H1 (cell line): ENCODE results near the gene SKIC8. TPM values are rescaled to one million over a fixed set of nuclear protein-coding genes. Genes with fewer than 3 reads are reported as not detected.

ENCODE experiments used
- CTCF ChIA-PET: fragments of 300-600 bp; sonication (Branson Sonifier 250); formaldehyde crosslinking; loops from one replicate; lab custom pipeline; 2021; ENCODE audit not compliant: partially characterized antibody; lab: Charles Lee
- POLR2A ChIA-PET: fragments of 300-600 bp; sonication (Branson Sonifier 250); formaldehyde crosslinking; loops from one replicate; lab custom pipeline; 2021; ENCODE audit warnings: inconsistent platforms; ENCODE audit not compliant: partially characterized antibody; lab: Charles Lee
- DNase-seq, 2 experiments: peaks; one replicate each; pipeline versions ENCODE4 v3.0.0 to v3.0.0-alpha.2; 2010 to 2022; ENCODE audit warnings: low spot score in 2 of 2, low read depth in 1 of 2, mixed read lengths in 1 of 2
- FAIRE-seq: peaks from 2 replicates; lab custom pipeline; 2011; peaks lifted over from hg19 to GRCh38; lab: Jason Lieb, UNC
- H2AFZ ChIP-seq: 2 replicates; pipeline ENCODE4 v1.8.1; 2012; ENCODE audit warnings: low read length, inconsistent platforms
- H2AK5ac ChIP-seq: 2 replicates; pipeline ENCODE4 v1.6.1; 2013; ENCODE audit warnings: low read depth, low read length
- H2BK120ac ChIP-seq: replicated peaks from 2 replicates; pipeline ENCODE3; 2013; ENCODE audit warnings: low read depth, low read length, inconsistent platforms
- H2BK12ac ChIP-seq: 2 replicates; pipeline ENCODE4 v1.6.1; 2013; ENCODE audit warnings: low read depth, low read length
- H2BK15ac ChIP-seq: 2 replicates; pipeline ENCODE4 v1.6.1; 2013; ENCODE audit warnings: low read length
- H2BK20ac ChIP-seq: 2 replicates; pipeline ENCODE4 v1.6.1; 2013; ENCODE audit warnings: low read length
- H2BK5ac ChIP-seq: 2 replicates; pipeline ENCODE4 v1.6.1; 2013; ENCODE audit warnings: low read depth, low read length
- H3K14ac ChIP-seq: 2 replicates; pipeline ENCODE4 v1.6.1; 2013; ENCODE audit warnings: inconsistent platforms; ENCODE audit not compliant: insufficient read length
- H3K18ac ChIP-seq: 2 replicates; pipeline ENCODE4 v1.6.1; 2013; ENCODE audit warnings: low read length; ENCODE audit errors: extremely low read depth
- H3K23ac ChIP-seq: 2 replicates; pipeline ENCODE4 v1.6.1; 2013; ENCODE audit warnings: inconsistent platforms; ENCODE audit not compliant: insufficient read length
- H3K23me2 ChIP-seq: 2 replicates; pipeline ENCODE4 v1.6.1; 2013; ENCODE audit warnings: low read depth, low read length
- H3K27ac ChIP-seq: 2 replicates; pipeline ENCODE4 v1.6.1; 2011; ENCODE audit warnings: low read depth, low read length, inconsistent platforms
- H3K27me3 ChIP-seq, 4 experiments: replicated peaks in 1 of 4; 1 replicate in 1 of 4; 2 replicates in 3 of 4; pipeline versions ENCODE4 v1.6.1 to v1.8.1; 2011 to 2013; ENCODE audit warnings: low read length in 3 of 4, mild to moderate bottlenecking in 3 of 4, inconsistent platforms in 2 of 4, mixed read lengths in 2 of 4, moderate library complexity in 1 of 4; ENCODE audit not compliant: control insufficient read depth in 3 of 4, insufficient read depth in 3 of 4; ENCODE audit errors: extremely low read depth in 1 of 4
- H3K36me3 ChIP-seq, 4 experiments: 2 replicates each; pipeline versions ENCODE4 v1.6.1 to v1.8.1; 2011 to 2013; ENCODE audit warnings: mild to moderate bottlenecking in 4 of 4, low read length in 3 of 4, moderate library complexity in 2 of 4, control low read depth in 1 of 4, inconsistent platforms in 1 of 4; ENCODE audit not compliant: insufficient read depth in 4 of 4, control insufficient read depth in 2 of 4
- H3K4ac ChIP-seq: replicated peaks from 2 replicates; pipeline ENCODE3; 2013; ENCODE audit warnings: low read length, low read depth, mixed read lengths, inconsistent platforms; ENCODE audit not compliant: insufficient read length
- H3K4me1 ChIP-seq, 4 experiments: replicated peaks in 1 of 4; 1 replicate in 1 of 4; 2 replicates in 3 of 4; pipeline versions ENCODE4 v1.6.1 to v1.8.1; 2011 to 2013; ENCODE audit warnings: low read length in 3 of 4, inconsistent platforms in 2 of 4, mixed read lengths in 1 of 4; ENCODE audit not compliant: insufficient read depth in 4 of 4, control insufficient read depth in 3 of 4
- H3K4me2 ChIP-seq, 2 experiments: 2 replicates each; pipeline versions ENCODE4 v1.6.1 to v1.8.1; 2011 to 2013; ENCODE audit warnings: low read depth in 2 of 2, low read length in 2 of 2, control low read depth in 1 of 2, inconsistent platforms in 1 of 2, mild to moderate bottlenecking in 1 of 2; ENCODE audit not compliant: insufficient read depth in 1 of 2
- H3K4me3 ChIP-seq, 4 experiments: fragments of 200-600, 300-600 bp in 1 of 4; sonication (generic), shearing (Covaris generic), sonication (Bioruptor Twin) in 1 of 4; 2 replicates each; pipeline versions ENCODE4 v1.5.1 to v1.8.1; 2011 to 2016; ENCODE audit warnings: low read length in 4 of 4, low read depth in 3 of 4, control low read depth in 2 of 4, inconsistent platforms in 2 of 4, mild to moderate bottlenecking in 2 of 4, mixed read lengths in 1 of 4, moderate library complexity in 1 of 4; ENCODE audit not compliant: insufficient read depth in 2 of 4; ENCODE audit errors: extremely low read depth in 1 of 4
- H3K56ac ChIP-seq: replicated peaks from 2 replicates; pipeline ENCODE3; 2013; ENCODE audit warnings: low read depth, mild to moderate bottlenecking, mixed read lengths, low read length, inconsistent platforms; ENCODE audit not compliant: insufficient read length
- H3K79me1 ChIP-seq: 2 replicates; pipeline ENCODE4 v1.6.1; 2013; ENCODE audit warnings: low read depth, low read length, control low read depth
- H3K79me2 ChIP-seq, 2 experiments: 2 replicates each; pipeline versions ENCODE4 v1.6.1 to v1.8.1; 2012 to 2013; ENCODE audit warnings: low read length in 2 of 2, mild to moderate bottlenecking in 2 of 2, inconsistent platforms in 1 of 2; ENCODE audit not compliant: insufficient read depth in 2 of 2, control insufficient read depth in 1 of 2
- H3K9ac ChIP-seq, 4 experiments: replicated peaks in 1 of 4; 1 replicate in 1 of 4; 2 replicates in 3 of 4; pipeline versions ENCODE4 v1.6.1 to v1.8.1; 2011 to 2013; ENCODE audit warnings: low read depth in 3 of 4, low read length in 3 of 4, control low read depth in 2 of 4, mild to moderate bottlenecking in 2 of 4, moderate library complexity in 2 of 4, inconsistent platforms in 1 of 4; ENCODE audit errors: extremely low read depth in 1 of 4
- H3K9me3 ChIP-seq, 2 experiments: 2 replicates each; pipeline versions ENCODE4 v1.6.1 to v1.8.1; 2012 to 2013; ENCODE audit warnings: mild to moderate bottlenecking in 2 of 2, moderate library complexity in 2 of 2, control low read depth in 1 of 2, inconsistent platforms in 1 of 2, low read depth in 1 of 2, low read length in 1 of 2, mixed read lengths in 1 of 2; ENCODE audit not compliant: insufficient read depth in 2 of 2
- H4K20me1 ChIP-seq, 2 experiments: replicated peaks in 1 of 2; 2 replicates each; pipeline versions ENCODE3 to v1.8.1; 2011 to 2013; ENCODE audit warnings: inconsistent platforms in 2 of 2, low read length in 2 of 2, mild to moderate bottlenecking in 1 of 2; ENCODE audit not compliant: insufficient read depth in 2 of 2, control insufficient read depth in 1 of 2
- H4K5ac ChIP-seq: 2 replicates; pipeline ENCODE4 v1.6.1; 2013; ENCODE audit warnings: low read length, low read depth, mixed read lengths, inconsistent platforms; ENCODE audit not compliant: insufficient read length
- H4K8ac ChIP-seq: 2 replicates; pipeline ENCODE4 v1.8.0; 2013; ENCODE audit warnings: mild to moderate bottlenecking, moderate library complexity, low read length, inconsistent platforms; ENCODE audit not compliant: insufficient read depth; ENCODE audit errors: extremely low read depth
- H4K91ac ChIP-seq: replicated peaks from 2 replicates; pipeline ENCODE3; 2013; ENCODE audit warnings: low read length, mixed read lengths, inconsistent platforms; ENCODE audit not compliant: insufficient read length
- ASH2L ChIP-seq: fragments of 200-600, 300-600 bp; sonication (generic); IDR thresholded peaks from one replicate; pipeline ENCODE4 v1.7.1; 2017; ENCODE audit warnings: low read length
- E2F6 ChIP-seq: IDR thresholded peaks from 2 replicates; pipeline ENCODE4 v1.6.1; 2012; ENCODE audit warnings: inconsistent platforms
- EGR1 ChIP-seq: IDR thresholded peaks from 2 replicates; pipeline ENCODE4 v1.6.1; 2011; ENCODE audit warnings: low read depth, low read length, borderline replicate concordance
- KDM1A ChIP-seq: fragments of 200-600, 300-600 bp; sonication (generic); IDR thresholded peaks from 2 replicates; pipeline ENCODE4 v1.7.1; 2016; ENCODE audit warnings: mild to moderate bottlenecking, low read length, borderline replicate concordance
- NRF1 ChIP-seq: IDR thresholded peaks from 2 replicates; pipeline ENCODE4 v1.6.1; 2011; ENCODE audit warnings: mild to moderate bottlenecking, low read depth, low read length, improper control_type of control experiment
- POLR2AphosphoS5 ChIP-seq: IDR thresholded peaks from 2 replicates; pipeline ENCODE4 v1.6.1; 2011; ENCODE audit warnings: low read depth, low read length
- RNF2 ChIP-seq: fragments of 200-900, 300-1000 bp; sonication (generic); IDR thresholded peaks from 2 replicates; pipeline ENCODE4 v1.7.1; 2016; ENCODE audit warnings: borderline replicate concordance, low read depth, mild to moderate bottlenecking, antibody characterized with exemption, low read length; ENCODE audit not compliant: poor library complexity, severe bottlenecking; ENCODE audit errors: missing control alignments
- RXRA ChIP-seq: IDR thresholded peaks from 2 replicates; pipeline ENCODE4 v1.6.1; 2011; ENCODE audit warnings: low read depth, mild to moderate bottlenecking, low read length, moderate library complexity; ENCODE audit not compliant: insufficient read depth
- TBP ChIP-seq: IDR thresholded peaks from 2 replicates; pipeline ENCODE4 v1.6.1; 2011; ENCODE audit warnings: low read depth, low read length, improper control_type of control experiment
- YY1 ChIP-seq: IDR thresholded peaks from 2 replicates; pipeline ENCODE4 v1.6.1; 2011; ENCODE audit warnings: low read depth, mild to moderate bottlenecking, low read length
- WGBS, 2 experiments: shearing (Covaris generic) in 1 of 2; methylation state at CpG; one replicate each; pipeline versions ENCODE4 v1.1.6 to v1.1.7; 2013 to 2015; ENCODE audit warnings: low lambda C conversion rate in 2 of 2, mixed read lengths in 2 of 2, inconsistent platforms in 1 of 2, low coverage in 1 of 2, missing lambda C conversion rate in 1 of 2; ENCODE audit not compliant: insufficient replicate concordance in 2 of 2, insufficient coverage in 1 of 2, insufficient read length in 1 of 2; ENCODE audit errors: extremely low coverage in 1 of 2, missing lambda C conversion rate in 1 of 2; 5-methylcytosine and 5-hydroxymethylcytosine counted together
- polyA plus RNA-seq, 7 experiments: library from polyadenylated mRNA; depleted of rRNA in 3 of 7; stranded (reverse) in 5 of 7; unstranded in 2 of 7; fragments of >200 nt in 5 of 7; fragments of 200-250 nt in 2 of 7; gene quantifications; 1 replicate in 5 of 7; 2 replicates in 1 of 7; 4 replicates in 1 of 7; pipeline versions ENCODE4 v1.2.1 to v1.2.3, GENCODE V29; 2011 to 2013; ENCODE audit warnings: missing spikeins in 2 of 7, mixed read lengths in 2 of 7
- total RNA-seq: library from RNA; stranded (reverse); fragmentation: NEBNext Ultra II Directional; extraction: Animal tissue kit (Norgen Biotek cat#: 25700); gene quantifications from 2 replicates; pipeline ENCODE4 v1.2.1, GENCODE V29; 2021

Gene SKIC8
- total and polyA plus RNA-seq, 2 of the 8 experiments (the other 6 are each of a cell fraction or from before 2014, with no cell fraction given) = 44.2 to 77.7 TPM

- Histone ChIP-seq H3K9ac (no peak overlapping the region), H3K18ac (0 out of 2 replicates have a peak overlapping the region, but pooled peaks have one; percentile 16), H3K27ac (no peak overlapping the region), H4K8ac (0 out of 2 replicates have a peak overlapping the region, but pooled peaks have one; percentile 9), H3K56ac (no peak overlapping the region), H3K4me2 (no peak overlapping the region), H2BK20ac (0 out of 2 replicates have a peak overlapping the region, but pooled peaks have one; percentile 66), H3K4ac (no peak overlapping the region), H2BK5ac (peak overlapping the region; percentile 75; the same call in 1 of the 2 replicates), H3K4me1 (peaks cover 8 to 19% (median 14%) of the 10 kb centered on the region in 4 experiments), H2BK12ac (peak overlapping the region; percentile 80; the same call in 1 of the 2 replicates), H3K23me2 (no peaks in the 10 kb centered on the region), H4K20me1 (no peaks in the 10 kb centered on the region), H4K91ac (peak overlapping the region; percentile 89), H3K9me3 (no peaks in the 10 kb centered on the region), H3K27me3 (no peaks in the 10 kb centered on the region), H3K79me1 (no peaks in the 10 kb centered on the region), H4K5ac (no peak overlapping the region), H2BK120ac (no peak overlapping the region), H3K36me3 (no peaks in the 10 kb centered on the region), H3K79me2 (no peaks in the 10 kb centered on the region), H2AFZ (peak overlapping the region; percentile 13; the same call in 1 of the 2 replicates), H2AK5ac (peak overlapping the region; percentile 86; the same call in 1 of the 2 replicates), H2BK15ac (no peak overlapping the region; the same call in 1 of the 2 replicates), H3K4me3 (no peak overlapping the region), H3K14ac (no peak overlapping the region), H3K23ac (no peak overlapping the region)
- TF ChIP-seq POLR2AphosphoS5 (no peak), RXRA (no peak), KDM1A (no peak), ASH2L (no peak), EGR1 (no peak), TBP (no peak), RNF2 (no peak), YY1 (no peak), E2F6 (no peak), NRF1 (no peak)
- FAIRE-seq (no peak), DNase-seq (no peak)
- WGBS, 2 experiments = 89% methylated on average over 5 of the region's 5 CpGs; no CpG with 5 or more reads in 1 of the 2 experiments
- ChIA-PET POLR2A (interaction anchor here (1.2 to 1.6 kb wide), 2 partner anchors 20 to 25 kb away, joined by 4 read pairs; partner anchors contain the start of gene SKIC8), CTCF (interaction anchor here (0.6 to 5.6 kb wide), 6 partner anchors 12 to 99 kb away, joined by 3 to 42 read pairs (median 12); partner anchors contain the start of gene CRABP1)
These were observed 24.7 kb upstream of the SKIC8 start for GRCh38 chr15:78324144-78324543.
